ENCODE data around the gene ASPRV1. TPM values are rescaled to one million over a fixed set of nuclear protein-coding genes. Genes with fewer than 3 reads are reported as not detected.

The ASPRV1 gene
- total and polyA plus RNA-seq, 2 donors from 2014 or later: 1.6 to 2.1 TPM

DNA sequence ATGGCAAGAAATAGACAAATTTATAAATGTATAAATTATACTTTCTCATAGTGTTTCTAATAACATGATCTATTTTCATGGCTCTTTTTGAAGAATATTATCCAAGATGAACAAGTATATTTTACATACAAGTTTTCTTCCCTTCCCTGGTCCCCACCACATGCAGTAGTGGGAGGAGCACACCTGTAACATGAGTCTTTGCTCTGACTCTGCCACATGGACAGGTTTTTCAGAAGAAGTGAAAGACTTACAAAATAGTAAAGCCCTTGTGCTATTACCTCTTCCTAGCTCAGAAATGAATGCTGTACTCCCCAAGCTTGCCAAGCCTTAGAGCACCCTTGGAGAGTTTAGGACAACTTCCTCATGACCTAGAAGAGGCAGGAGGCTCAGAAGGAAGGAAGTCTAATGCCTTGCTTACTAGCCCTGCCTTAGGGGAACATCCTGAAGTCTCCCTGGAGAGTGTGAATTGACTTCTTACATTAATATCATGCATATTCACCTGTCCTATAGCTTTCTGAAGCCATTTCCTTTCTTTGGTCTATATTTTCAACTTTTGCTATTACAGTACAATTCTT, 28.1 kb downstream of the ASPRV1 start:
- TF ChIP-seq, protein P1, sequence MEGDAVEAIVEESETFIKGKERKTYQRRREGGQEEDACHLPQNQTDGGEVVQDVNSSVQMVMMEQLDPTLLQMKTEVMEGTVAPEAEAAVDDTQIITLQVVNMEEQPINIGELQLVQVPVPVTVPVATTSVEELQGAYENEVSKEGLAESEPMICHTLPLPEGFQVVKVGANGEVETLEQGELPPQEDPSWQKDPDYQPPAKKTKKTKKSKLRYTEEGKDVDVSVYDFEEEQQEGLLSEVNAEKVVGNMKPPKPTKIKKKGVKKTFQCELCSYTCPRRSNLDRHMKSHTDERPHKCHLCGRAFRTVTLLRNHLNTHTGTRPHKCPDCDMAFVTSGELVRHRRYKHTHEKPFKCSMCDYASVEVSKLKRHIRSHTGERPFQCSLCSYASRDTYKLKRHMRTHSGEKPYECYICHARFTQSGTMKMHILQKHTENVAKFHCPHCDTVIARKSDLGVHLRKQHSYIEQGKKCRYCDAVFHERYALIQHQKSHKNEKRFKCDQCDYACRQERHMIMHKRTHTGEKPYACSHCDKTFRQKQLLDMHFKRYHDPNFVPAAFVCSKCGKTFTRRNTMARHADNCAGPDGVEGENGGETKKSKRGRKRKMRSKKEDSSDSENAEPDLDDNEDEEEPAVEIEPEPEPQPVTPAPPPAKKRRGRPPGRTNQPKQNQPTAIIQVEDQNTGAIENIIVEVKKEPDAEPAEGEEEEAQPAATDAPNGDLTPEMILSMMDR (IDR thresholded peaks at IDR 0.05; ENCODE audit: borderline replicate concordance, extremely low read depth, insufficient read depth): no peak
- DNase-seq (peak in 1 of 5 donors; percentile 9), FAIRE-seq (no peak)
- peaks cover 0 to 7% (median 3%) of the 10 kb centered on the region in 3 donors for H3K4me1 ChIP-seq (ENCODE audit: control insufficient read depth in 2 of 3, insufficient read depth in 2 of 3, low read depth in 1 of 3, low read length in 3 of 3)
- H3K9me3 ChIP-seq (ENCODE audit: control insufficient read depth in 2 of 3, insufficient read depth in 1 of 3, low read length in 3 of 3): no peaks in the 10 kb centered on the region
- intact Hi-C loops (cut with DNase I): loop anchor here (10.0 kb wide), 1 partner anchor 131 kb away; no protein-coding TSS in a partner anchor
- peaks cover 4 to 26% (median 23%) of the 10 kb centered on the region in 3 donors for H3K36me3 ChIP-seq (ENCODE audit: control insufficient read depth in 2 of 3, insufficient read depth in 3 of 3, low read length in 3 of 3)
- no peak overlapping the region for H3K9ac ChIP-seq (ENCODE audit: low read length in 3 of 3)
- H3K4me3 ChIP-seq (ENCODE audit: low read length in 3 of 3): no peak overlapping the region
- no peaks in the 10 kb centered on the region for H3K27me3 ChIP-seq (ENCODE audit: control insufficient read depth, insufficient read depth, low read length)
- H3K27ac ChIP-seq (ENCODE audit: low read depth in 2 of 2, low read length in 2 of 2): no peak overlapping the region

DNA sequence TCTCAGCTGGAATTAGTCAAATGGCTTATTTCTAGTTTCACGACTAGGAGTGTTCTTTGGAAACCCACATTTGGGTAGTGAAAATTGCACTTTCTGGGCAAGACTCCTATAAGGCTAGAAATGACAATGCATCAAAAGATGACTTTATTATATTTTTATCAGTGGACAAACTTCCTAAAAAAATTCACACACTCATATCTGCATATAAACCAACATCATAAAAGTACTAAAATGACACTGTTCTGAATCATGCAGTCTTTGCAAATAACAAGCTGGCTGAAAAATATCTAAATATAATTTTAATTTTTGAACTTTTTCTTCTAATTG, 28.9 kb downstream of the ASPRV1 start:
- no peak for DNase-seq
- Histone ChIP-seq H3K27ac (ENCODE audit: low read depth in 2 of 2, low read length in 2 of 2) (no peak overlapping the region), H3K4me3 (ENCODE audit: low read length in 3 of 3) (no peak overlapping the region), H3K9me3 (ENCODE audit: control insufficient read depth in 2 of 3, insufficient read depth in 1 of 3, low read length in 3 of 3) (no peaks in the 10 kb centered on the region), H3K27me3 (ENCODE audit: control insufficient read depth, insufficient read depth, low read length) (no peaks in the 10 kb centered on the region), H3K36me3 (ENCODE audit: control insufficient read depth in 2 of 3, insufficient read depth in 3 of 3, low read length in 3 of 3) (peaks cover 4 to 19% (median 19%) of the 10 kb centered on the region in 3 donors), H3K9ac (ENCODE audit: low read length in 3 of 3) (no peak overlapping the region), H3K4me1 (ENCODE audit: control insufficient read depth in 2 of 3, insufficient read depth in 2 of 3, low read depth in 1 of 3, low read length in 3 of 3) (peaks cover 0 to 7% (median 3%) of the 10 kb centered on the region in 3 donors)
- TF ChIP-seq, protein P1 (IDR thresholded peaks at IDR 0.05; ENCODE audit: borderline replicate concordance, extremely low read depth, insufficient read depth): no peak
- intact Hi-C loops (cut with DNase I): loop anchor here (10.0 kb wide), 1 partner anchor 132 kb away; no protein-coding TSS in a partner anchor
- FAIRE-seq: no peak

DNA sequence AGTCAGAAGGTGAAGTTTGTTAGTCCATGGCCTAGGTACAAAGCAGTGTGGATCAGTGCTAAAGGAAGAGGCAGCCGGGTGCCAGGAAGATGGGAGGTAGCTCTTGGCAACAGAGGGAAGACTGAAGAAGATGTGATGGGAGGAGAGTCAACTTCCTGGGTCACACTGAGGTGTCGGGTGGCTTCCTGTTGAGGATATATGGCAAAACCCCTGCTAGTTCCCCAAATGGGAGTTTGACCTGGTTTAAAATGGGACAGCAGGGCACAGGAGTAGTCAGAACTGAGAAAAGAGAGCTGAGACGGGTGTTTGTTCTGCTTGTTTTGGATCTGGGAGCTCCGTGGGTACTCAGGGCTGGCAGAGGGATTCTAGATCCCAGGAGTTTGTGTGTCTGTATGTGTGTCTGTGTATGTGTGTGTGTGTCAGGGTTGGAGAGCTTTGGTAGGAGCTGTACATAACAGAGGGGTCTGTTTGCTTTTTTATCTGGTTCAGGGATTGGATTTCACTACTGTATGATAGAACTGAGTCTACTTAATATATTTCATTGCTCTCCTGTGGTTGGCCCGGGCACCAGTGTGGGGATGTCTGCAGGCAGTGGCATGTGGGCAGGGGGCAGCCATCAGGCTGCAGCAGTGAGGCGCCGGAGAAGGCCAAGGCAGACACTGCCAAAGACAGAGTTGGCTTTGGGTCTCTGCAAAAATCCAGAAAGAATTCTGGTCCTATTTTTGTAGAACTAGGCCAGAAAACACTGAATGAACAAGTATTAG, 29.4 kb downstream of the ASPRV1 start:
- FAIRE-seq (no peak), DNase-seq (peak in 1 of 5 donors; percentile 11)
- Histone ChIP-seq H3K9me3 (ENCODE audit: control insufficient read depth in 2 of 3, insufficient read depth in 1 of 3, low read length in 3 of 3) (no peaks in the 10 kb centered on the region), H3K4me1 (ENCODE audit: control insufficient read depth in 2 of 3, insufficient read depth in 2 of 3, low read depth in 1 of 3, low read length in 3 of 3) (peaks cover 0 to 7% (median 3%) of the 10 kb centered on the region in 3 donors), H3K36me3 (ENCODE audit: control insufficient read depth in 2 of 3, insufficient read depth in 3 of 3, low read length in 3 of 3) (peaks cover 4 to 16% (median 14%) of the 10 kb centered on the region in 3 donors), H3K9ac (ENCODE audit: low read length in 3 of 3) (no peak overlapping the region), H3K27ac (ENCODE audit: low read depth in 2 of 2, low read length in 2 of 2) (no peak overlapping the region), H3K27me3 (ENCODE audit: control insufficient read depth, insufficient read depth, low read length) (no peaks in the 10 kb centered on the region), H3K4me3 (ENCODE audit: low read length in 3 of 3) (no peak overlapping the region)
- TF ChIP-seq, protein P1 (IDR thresholded peaks at IDR 0.05; ENCODE audit: borderline replicate concordance, extremely low read depth, insufficient read depth): no peak
- intact Hi-C loops (cut with DNase I): loop anchor here (10.0 kb wide), 1 partner anchor 133 kb away; no protein-coding TSS in a partner anchor
